Lung (tissue), 12 donors: ENCODE measurements around the gene TNFSF8. TPM values are rescaled to one million over a fixed set of nuclear protein-coding genes. Genes with fewer than 3 reads are reported as not detected.

Source experiments
- ATAC-seq: fragments of 200-7000 bp; cut with Tn5 transposase; one replicate; pipeline ENCODE4 v1.9.1; 2020; ENCODE audit warnings: moderate number of reproducible peaks; ENCODE audit not compliant: insufficient read depth, low FRiP score
- DNase-seq, 3 donors: peaks; one replicate each; pipeline ENCODE4 v3.0.0-alpha.2; 2013 to 2017
- H3K27ac ChIP-seq, 2 donors: one replicate each; pipeline ENCODE4 v1.5.1; 2013; ENCODE audit warnings: mild to moderate bottlenecking in 2 of 2, moderate library complexity in 2 of 2, control low read depth in 1 of 2, inconsistent platforms in 1 of 2, low read depth in 1 of 2, low read length in 1 of 2
- H3K27me3 ChIP-seq, 3 donors: one replicate each; pipeline ENCODE4 v1.5.1; 2013; ENCODE audit warnings: low read length in 2 of 3; ENCODE audit not compliant: control insufficient read depth in 3 of 3, insufficient read depth in 3 of 3
- H3K36me3 ChIP-seq, 4 donors: one replicate each; pipeline ENCODE4 v1.5.1; 2013; ENCODE audit warnings: low read length in 4 of 4, mild to moderate bottlenecking in 1 of 4, moderate library complexity in 1 of 4; ENCODE audit not compliant: control insufficient read depth in 4 of 4, insufficient read depth in 4 of 4
- H3K4me1 ChIP-seq, 5 donors: one replicate each; pipeline ENCODE4 v1.5.1; 2013; ENCODE audit warnings: low read length in 5 of 5, mild to moderate bottlenecking in 2 of 5, moderate library complexity in 1 of 5; ENCODE audit not compliant: control insufficient read depth in 5 of 5, insufficient read depth in 5 of 5
- H3K4me3 ChIP-seq: one replicate; pipeline ENCODE4 v1.5.1; 2013; ENCODE audit warnings: mild to moderate bottlenecking, control low read depth, moderate library complexity
- H3K9ac ChIP-seq, 2 donors: one replicate each; pipeline ENCODE4 v1.5.1; 2013; ENCODE audit warnings: low read length in 2 of 2, control low read depth in 1 of 2; ENCODE audit not compliant: insufficient read depth in 1 of 2
- H3K9me3 ChIP-seq, 4 donors: one replicate each; pipeline ENCODE4 v1.5.1; 2013; ENCODE audit warnings: low read length in 3 of 4, mild to moderate bottlenecking in 1 of 4, moderate library complexity in 1 of 4; ENCODE audit not compliant: control insufficient read depth in 4 of 4, insufficient read depth in 3 of 4
- WGBS, 2 donors: extraction: QIAGEN DNeasy Blood & Tissue Kit; methylation state at CpG; one replicate each; pipeline ENCODE4 v1.1.7; 2013; 5-methylcytosine and 5-hydroxymethylcytosine counted together
- polyA plus RNA-seq, 2 donors: library from polyadenylated mRNA; stranded (reverse); fragments of 200-250 nt; gene quantifications; one replicate each; pipeline ENCODE4 v1.2.1, GENCODE V29; 2013
- total RNA-seq, 2 donors: library from RNA; depleted of rRNA in 1 of 2; stranded (reverse); fragments of >200 nt in 1 of 2; gene quantifications; one replicate each; pipeline ENCODE4 v1.2.1, GENCODE V29; 2014 to 2021
- TF ChIP-seq, protein P1 (sequence below): IDR thresholded peaks from 2 replicates; pipeline ENCODE4 v1.5.1; 2012; ENCODE audit warnings: mild to moderate bottlenecking; ENCODE audit errors: control extremely low read depth, extremely low read depth
- donor health status: control.
- donor health status: control.
- donor health status: Bipolar disorder and iron deficiency.
- donor health status: healthy.
- donor health status: DM: yes; HTN: yes; CAD: no.

TNFSF8 gene
- total and polyA plus RNA-seq, 4 donors: 0.61 to 8.7 (median 4.8) TPM

- no peak overlapping the region for H3K27ac ChIP-seq
- no peak overlapping the region for H3K4me3 ChIP-seq
- H3K36me3 ChIP-seq: no peaks in the 10 kb centered on the region
- H3K27me3 ChIP-seq: no peaks in the 10 kb centered on the region
- TF ChIP-seq, protein P1, sequence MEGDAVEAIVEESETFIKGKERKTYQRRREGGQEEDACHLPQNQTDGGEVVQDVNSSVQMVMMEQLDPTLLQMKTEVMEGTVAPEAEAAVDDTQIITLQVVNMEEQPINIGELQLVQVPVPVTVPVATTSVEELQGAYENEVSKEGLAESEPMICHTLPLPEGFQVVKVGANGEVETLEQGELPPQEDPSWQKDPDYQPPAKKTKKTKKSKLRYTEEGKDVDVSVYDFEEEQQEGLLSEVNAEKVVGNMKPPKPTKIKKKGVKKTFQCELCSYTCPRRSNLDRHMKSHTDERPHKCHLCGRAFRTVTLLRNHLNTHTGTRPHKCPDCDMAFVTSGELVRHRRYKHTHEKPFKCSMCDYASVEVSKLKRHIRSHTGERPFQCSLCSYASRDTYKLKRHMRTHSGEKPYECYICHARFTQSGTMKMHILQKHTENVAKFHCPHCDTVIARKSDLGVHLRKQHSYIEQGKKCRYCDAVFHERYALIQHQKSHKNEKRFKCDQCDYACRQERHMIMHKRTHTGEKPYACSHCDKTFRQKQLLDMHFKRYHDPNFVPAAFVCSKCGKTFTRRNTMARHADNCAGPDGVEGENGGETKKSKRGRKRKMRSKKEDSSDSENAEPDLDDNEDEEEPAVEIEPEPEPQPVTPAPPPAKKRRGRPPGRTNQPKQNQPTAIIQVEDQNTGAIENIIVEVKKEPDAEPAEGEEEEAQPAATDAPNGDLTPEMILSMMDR: no peak
- H3K9ac ChIP-seq: no peak overlapping the region
- H3K9me3 ChIP-seq: no peaks in the 10 kb centered on the region
- 59 to 78% methylated on average over 4 of the region's 4 CpGs for WGBS, 2 donors
- peak in 1 of 3 donors; percentile 41 for DNase-seq
- peaks cover 0 to 4% (median 0%) of the 10 kb centered on the region in 5 donors for H3K4me1 ChIP-seq
- no peak for ATAC-seq
These were observed 41.8 kb downstream of the TNFSF8 start for GRCh38 chr9:114888607-114889006.

DNA sequence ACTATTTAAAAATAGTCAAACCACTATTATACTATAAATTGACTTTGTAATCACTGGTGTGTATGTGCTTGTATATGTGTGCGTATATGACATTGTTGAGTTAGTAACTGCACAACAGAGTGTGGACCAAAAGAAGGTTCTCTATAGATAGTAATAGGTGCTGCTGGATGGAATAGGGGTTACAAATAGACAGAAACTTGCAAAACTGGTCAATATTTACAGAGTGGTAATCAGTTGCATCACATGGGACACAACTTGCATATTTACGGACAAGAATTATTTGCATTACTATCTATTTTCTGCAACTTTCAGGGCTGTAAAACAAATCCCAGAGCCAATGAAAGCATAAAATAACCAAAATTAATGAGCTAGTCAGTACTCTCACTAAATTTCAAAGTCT, 42.4 kb downstream of the TNFSF8 start:
- Histone ChIP-seq H3K27ac (no peak overlapping the region), H3K4me1 (peaks cover 0 to 4% (median 0%) of the 10 kb centered on the region in 5 donors), H3K9me3 (no peaks in the 10 kb centered on the region), H3K36me3 (no peaks in the 10 kb centered on the region), H3K9ac (no peak overlapping the region), H3K27me3 (no peaks in the 10 kb centered on the region), H3K4me3 (no peak overlapping the region)
- WGBS, 2 donors: 92 to 93% methylated on average over 2 of the region's 2 CpGs
- TF ChIP-seq, protein P1: no peak
- no peak for DNase-seq
- ATAC-seq: no peak

GRCh38 chr9:114884787-114885452, 45.5 kb downstream of the TNFSF8 start:
- Histone ChIP-seq H3K9ac (no peak overlapping the region), H3K4me3 (no peak overlapping the region), H3K9me3 (no peaks in the 10 kb centered on the region), H3K4me1 (peaks cover 0 to 4% (median 0%) of the 10 kb centered on the region in 5 donors), H3K27me3 (no peaks in the 10 kb centered on the region), H3K27ac (peak overlapping the region in 1 of 2 donors; percentile 46), H3K36me3 (no peaks in the 10 kb centered on the region)
- TF ChIP-seq, protein P1: no peak
- 53 to 59% methylated on average over 8 of the region's 8 CpGs for WGBS, 2 donors
- DNase-seq (peak; percentile 41 to 85 (median 51)), ATAC-seq (peak; percentile 59)
